OCI-LY1 (cell line): ENCODE results near the gene CAB39.

Source experiments
- EZH2 ChIP-seq: fragments of 200-600 bp; sonication (generic), shearing (Covaris generic); IDR thresholded peaks from 2 replicates; pipeline ENCODE4 v1.8.0; 2017; ENCODE audit warnings: borderline replicate concordance, mixed run types, mild to moderate bottlenecking, antibody characterized with exemption, low read length, moderate library complexity, mixed read lengths
- TF ChIP-seq, protein P1 (sequence below): fragments of 200-600 bp; sonication (generic), shearing (Covaris generic); IDR thresholded peaks from 2 replicates; pipeline ENCODE4 v1.5.1; 2017; ENCODE audit warnings: mild to moderate bottlenecking, antibody characterized with exemption, low read length, moderate library complexity, mixed read lengths

GRCh38 chr2:230866756-230867523, 154.3 kb downstream of the CAB39 start:
- TF ChIP-seq, protein P1, sequence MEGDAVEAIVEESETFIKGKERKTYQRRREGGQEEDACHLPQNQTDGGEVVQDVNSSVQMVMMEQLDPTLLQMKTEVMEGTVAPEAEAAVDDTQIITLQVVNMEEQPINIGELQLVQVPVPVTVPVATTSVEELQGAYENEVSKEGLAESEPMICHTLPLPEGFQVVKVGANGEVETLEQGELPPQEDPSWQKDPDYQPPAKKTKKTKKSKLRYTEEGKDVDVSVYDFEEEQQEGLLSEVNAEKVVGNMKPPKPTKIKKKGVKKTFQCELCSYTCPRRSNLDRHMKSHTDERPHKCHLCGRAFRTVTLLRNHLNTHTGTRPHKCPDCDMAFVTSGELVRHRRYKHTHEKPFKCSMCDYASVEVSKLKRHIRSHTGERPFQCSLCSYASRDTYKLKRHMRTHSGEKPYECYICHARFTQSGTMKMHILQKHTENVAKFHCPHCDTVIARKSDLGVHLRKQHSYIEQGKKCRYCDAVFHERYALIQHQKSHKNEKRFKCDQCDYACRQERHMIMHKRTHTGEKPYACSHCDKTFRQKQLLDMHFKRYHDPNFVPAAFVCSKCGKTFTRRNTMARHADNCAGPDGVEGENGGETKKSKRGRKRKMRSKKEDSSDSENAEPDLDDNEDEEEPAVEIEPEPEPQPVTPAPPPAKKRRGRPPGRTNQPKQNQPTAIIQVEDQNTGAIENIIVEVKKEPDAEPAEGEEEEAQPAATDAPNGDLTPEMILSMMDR: no peak
- no peak for TF ChIP-seq EZH2
